Gastroesophageal sphincter (tissue), 3 donors: ENCODE results near the gene GNB1.

Source experiments
- CTCF ChIP-seq, 4 experiments: fragments of 200-600 bp in 2 of 4; fragments of 450-650 bp in 2 of 4; sonication (generic) in 1 of 4; IDR thresholded peaks; one replicate each; pipeline ENCODE4 v1.5.1; 2017 to 2019; ENCODE audit warnings: antibody characterized with exemption in 4 of 4, mild to moderate bottlenecking in 2 of 4, moderate library complexity in 2 of 4
- POLR2A ChIP-seq, 2 donors: fragments of 450-650 bp; IDR thresholded peaks; one replicate each; pipeline ENCODE4 v1.6.1; 2017; ENCODE audit warnings: antibody characterized with exemption in 2 of 2, mild to moderate bottlenecking in 2 of 2, moderate library complexity in 1 of 2
- POLR2AphosphoS5 ChIP-seq: sonication (generic); formaldehyde crosslinking; IDR thresholded peaks from one replicate; pipeline ENCODE4 v1.6.1; 2017; ENCODE audit warnings: antibody characterized with exemption

- TF ChIP-seq CTCF (IDR thresholded peaks at IDR 0.05) (no peak), POLR2AphosphoS5 (no peak), POLR2A (IDR thresholded peaks at IDR 0.05) (no peak)
Measured at GRCh38 chr1:1748686-1749321, 142.1 kb downstream of the GNB1 start.
